ENCODE results near the gene MICA. TPM values are rescaled to one million over a fixed set of nuclear protein-coding genes. Genes with fewer than 3 reads are reported as not detected.

The MICA gene
- total and polyA plus RNA-seq, 4 donors: 3.2 to 9.1 (median 4.2) TPM

- TF ChIP-seq, protein P1, sequence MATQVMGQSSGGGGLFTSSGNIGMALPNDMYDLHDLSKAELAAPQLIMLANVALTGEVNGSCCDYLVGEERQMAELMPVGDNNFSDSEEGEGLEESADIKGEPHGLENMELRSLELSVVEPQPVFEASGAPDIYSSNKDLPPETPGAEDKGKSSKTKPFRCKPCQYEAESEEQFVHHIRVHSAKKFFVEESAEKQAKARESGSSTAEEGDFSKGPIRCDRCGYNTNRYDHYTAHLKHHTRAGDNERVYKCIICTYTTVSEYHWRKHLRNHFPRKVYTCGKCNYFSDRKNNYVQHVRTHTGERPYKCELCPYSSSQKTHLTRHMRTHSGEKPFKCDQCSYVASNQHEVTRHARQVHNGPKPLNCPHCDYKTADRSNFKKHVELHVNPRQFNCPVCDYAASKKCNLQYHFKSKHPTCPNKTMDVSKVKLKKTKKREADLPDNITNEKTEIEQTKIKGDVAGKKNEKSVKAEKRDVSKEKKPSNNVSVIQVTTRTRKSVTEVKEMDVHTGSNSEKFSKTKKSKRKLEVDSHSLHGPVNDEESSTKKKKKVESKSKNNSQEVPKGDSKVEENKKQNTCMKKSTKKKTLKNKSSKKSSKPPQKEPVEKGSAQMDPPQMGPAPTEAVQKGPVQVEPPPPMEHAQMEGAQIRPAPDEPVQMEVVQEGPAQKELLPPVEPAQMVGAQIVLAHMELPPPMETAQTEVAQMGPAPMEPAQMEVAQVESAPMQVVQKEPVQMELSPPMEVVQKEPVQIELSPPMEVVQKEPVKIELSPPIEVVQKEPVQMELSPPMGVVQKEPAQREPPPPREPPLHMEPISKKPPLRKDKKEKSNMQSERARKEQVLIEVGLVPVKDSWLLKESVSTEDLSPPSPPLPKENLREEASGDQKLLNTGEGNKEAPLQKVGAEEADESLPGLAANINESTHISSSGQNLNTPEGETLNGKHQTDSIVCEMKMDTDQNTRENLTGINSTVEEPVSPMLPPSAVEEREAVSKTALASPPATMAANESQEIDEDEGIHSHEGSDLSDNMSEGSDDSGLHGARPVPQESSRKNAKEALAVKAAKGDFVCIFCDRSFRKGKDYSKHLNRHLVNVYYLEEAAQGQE (IDR thresholded peaks at IDR 0.05): no peak
These were observed 34.8 kb downstream of the MICA start (continued) for GRCh38 chr6:31438222-31438621.

- Histone ChIP-seq H3K9ac (ENCODE audit: low read depth in 1 of 2, low read length in 2 of 2) (no peak overlapping the region), H3K36me3 (ENCODE audit: control insufficient read depth in 4 of 4, insufficient read depth in 3 of 4, low read depth in 1 of 4, low read length in 3 of 4) (no peaks in the 10 kb centered on the region), H3K9me3 (ENCODE audit: control insufficient read depth in 4 of 4, low read length in 3 of 4) (no peaks in the 10 kb centered on the region), H3K27me3 (ENCODE audit: control insufficient read depth in 4 of 4, insufficient read depth in 4 of 4, low read length in 3 of 4) (peaks cover 0 to 3% (median 0%) of the 10 kb centered on the region in 4 donors), H3K4me1 (ENCODE audit: control insufficient read depth in 4 of 4, insufficient read depth in 4 of 4, low read length in 3 of 4) (peaks cover 0 to 5% (median 2%) of the 10 kb centered on the region in 4 donors), H3K4me3 (ENCODE audit: low read depth in 1 of 3, low read length in 3 of 3) (no peak overlapping the region), H3K27ac (ENCODE audit: low read depth in 1 of 2, low read length in 2 of 2) (no peak overlapping the region)
- WGBS: 78% methylated on average over 2 of the region's 2 CpGs
- TF ChIP-seq MAX (IDR thresholded peaks at IDR 0.05) (no peak), HNF4A (conservative IDR thresholded peaks at IDR 0.05) (no peak), NR2F2 (IDR thresholded peaks at IDR 0.05) (no peak), ATF3 (IDR thresholded peaks at IDR 0.05) (no peak), RXRA (IDR thresholded peaks at IDR 0.05) (no peak), JUND (IDR thresholded peaks at IDR 0.05) (no peak), FOXA1 (IDR thresholded peaks at IDR 0.05) (no peak), TAF1 (conservative IDR thresholded peaks at IDR 0.05) (no peak), CTCF (IDR thresholded peaks at IDR 0.05; ENCODE audit: low read depth, low read length, missing input control) (no peak)
- TF ChIP-seq, protein P2, sequence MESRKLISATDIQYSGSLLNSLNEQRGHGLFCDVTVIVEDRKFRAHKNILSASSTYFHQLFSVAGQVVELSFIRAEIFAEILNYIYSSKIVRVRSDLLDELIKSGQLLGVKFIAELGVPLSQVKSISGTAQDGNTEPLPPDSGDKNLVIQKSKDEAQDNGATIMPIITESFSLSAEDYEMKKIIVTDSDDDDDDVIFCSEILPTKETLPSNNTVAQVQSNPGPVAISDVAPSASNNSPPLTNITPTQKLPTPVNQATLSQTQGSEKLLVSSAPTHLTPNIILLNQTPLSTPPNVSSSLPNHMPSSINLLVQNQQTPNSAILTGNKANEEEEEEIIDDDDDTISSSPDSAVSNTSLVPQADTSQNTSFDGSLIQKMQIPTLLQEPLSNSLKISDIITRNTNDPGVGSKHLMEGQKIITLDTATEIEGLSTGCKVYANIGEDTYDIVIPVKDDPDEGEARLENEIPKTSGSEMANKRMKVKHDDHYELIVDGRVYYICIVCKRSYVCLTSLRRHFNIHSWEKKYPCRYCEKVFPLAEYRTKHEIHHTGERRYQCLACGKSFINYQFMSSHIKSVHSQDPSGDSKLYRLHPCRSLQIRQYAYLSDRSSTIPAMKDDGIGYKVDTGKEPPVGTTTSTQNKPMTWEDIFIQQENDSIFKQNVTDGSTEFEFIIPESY (IDR thresholded peaks at IDR 0.05): no peak
- TF ChIP-seq, protein P1 (IDR thresholded peaks at IDR 0.05): no peak
- DNase-seq (ENCODE audit: low spot score): no peak
These were observed 35.3 kb downstream of the MICA start for GRCh38 chr6:31438677-31439076.

All from liver (tissue), 9 donors.